GM19467 (cell line): ENCODE data around the gene SPATA31D3.
"Not testable (repeated sequence)": the region's sequence is repeated elsewhere in the genome, so short reads cannot be mapped to it uniquely, and the experiment has no call there.

Experiments
- ATAC-seq: cut with Tn5 transposase; IDR thresholded peaks from one replicate; pipeline ENCODE4 v1.9.1; 2021; ENCODE audit warnings: mild to moderate bottlenecking, moderate library complexity; ENCODE audit not compliant: unreplicated experiment

SPATA31D3 gene

DNA sequence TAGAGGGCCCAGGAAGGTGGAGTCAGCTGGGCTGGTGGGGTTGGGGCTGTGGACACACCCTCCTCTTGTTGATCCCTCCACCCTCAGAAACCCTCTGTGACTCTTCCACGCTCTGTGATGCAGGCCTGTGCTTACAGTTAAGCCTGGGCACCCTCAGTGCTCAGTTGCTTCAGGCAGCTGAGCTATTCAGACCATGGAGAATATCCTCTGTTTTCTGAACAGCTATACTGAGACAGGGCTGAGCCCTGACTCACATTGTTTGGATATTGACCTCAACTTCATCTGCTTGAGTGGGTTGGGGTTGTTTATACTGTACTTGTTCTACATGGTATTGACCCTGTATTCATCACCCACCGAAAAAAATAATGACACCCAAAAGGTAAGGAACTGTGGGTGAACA, at the start of gene SPATA31D3:
Gene SPATA31D3, plus strand, starts transcription at position 108 of the 400 bp plus-strand sequence. Its CDS starts 86 bp downstream, at position 194.
- ATAC-seq: not testable (repeated sequence)

DNA sequence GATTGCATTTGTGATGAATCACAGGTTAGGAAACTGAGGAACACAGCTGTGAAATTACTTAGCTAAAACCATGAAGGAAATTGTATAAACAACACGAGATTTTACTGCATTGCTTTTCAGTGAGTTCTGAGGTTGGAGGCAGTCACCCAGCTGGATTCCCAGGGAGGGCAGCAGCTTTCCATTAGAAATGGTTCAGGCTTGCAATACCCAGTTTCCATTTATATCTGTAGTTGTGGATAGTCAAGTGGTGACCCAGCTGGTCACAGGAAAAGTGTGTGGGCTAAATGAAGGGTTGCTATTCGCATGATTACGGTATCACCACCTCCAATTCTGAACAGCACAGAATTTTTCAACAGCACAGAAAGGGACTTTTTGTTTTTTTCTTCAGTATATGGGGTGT, 49.4 kb upstream of the SPATA31D3 start:
- ATAC-seq: no peak

DNA sequence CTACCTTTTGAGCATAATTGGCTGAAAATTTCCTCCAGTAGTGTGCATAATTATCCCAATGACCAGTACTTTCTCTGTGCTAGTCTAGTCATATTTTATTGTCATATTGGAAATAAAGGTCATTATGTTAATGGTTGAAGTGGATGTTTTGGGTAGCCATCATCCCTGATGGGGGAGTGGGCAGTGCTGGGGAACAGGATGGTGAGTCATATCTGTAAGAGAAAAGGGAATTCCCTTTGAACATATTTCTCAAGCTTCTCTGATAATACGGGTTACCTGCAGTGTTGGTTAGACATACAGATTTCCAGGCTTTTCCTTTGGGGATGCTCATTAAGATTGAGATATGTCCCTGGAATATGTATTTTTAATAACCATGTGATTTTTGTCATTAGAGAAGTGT, 48.4 kb upstream of the SPATA31D3 start:
- ATAC-seq: no peak

DNA sequence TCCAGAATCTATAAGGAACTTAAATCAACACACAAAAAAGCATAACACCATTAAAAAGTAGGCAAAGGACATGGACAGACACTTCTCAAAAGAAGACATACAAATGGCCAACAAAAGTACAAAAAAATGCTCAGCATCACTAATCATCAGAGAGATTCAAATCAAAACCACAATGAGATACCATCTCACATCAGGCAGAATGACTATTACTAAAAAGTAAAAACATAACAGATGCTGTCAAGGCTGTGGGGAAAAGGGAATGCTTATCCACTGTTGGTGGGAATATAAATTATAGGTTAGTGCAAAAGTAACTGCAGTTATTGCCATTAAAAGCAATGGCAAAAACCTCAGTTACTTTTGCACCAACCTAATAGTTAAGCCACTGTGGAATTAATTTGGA, 47.2 kb upstream of the SPATA31D3 start:
- no peak for ATAC-seq

DNA sequence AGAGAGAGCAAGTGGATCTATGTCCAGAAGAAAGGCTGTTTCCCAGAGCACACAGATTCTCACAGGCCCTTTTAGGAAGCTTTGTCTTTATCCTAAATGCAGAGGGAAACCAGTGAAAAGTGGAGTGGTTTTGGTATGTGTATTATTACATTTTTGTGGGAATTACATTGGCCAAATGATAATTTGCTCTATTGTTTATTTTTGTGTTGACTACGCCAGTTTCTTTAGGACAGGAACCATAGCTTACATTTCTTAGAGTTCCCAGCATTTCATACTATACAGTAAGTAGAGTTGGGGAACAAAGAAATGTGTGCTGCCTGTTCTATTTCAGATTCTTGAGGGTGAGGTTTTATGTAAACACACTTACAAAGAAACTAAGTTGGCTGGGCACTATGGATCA, 44.4 kb upstream of the SPATA31D3 start:
- no peak for ATAC-seq

DNA sequence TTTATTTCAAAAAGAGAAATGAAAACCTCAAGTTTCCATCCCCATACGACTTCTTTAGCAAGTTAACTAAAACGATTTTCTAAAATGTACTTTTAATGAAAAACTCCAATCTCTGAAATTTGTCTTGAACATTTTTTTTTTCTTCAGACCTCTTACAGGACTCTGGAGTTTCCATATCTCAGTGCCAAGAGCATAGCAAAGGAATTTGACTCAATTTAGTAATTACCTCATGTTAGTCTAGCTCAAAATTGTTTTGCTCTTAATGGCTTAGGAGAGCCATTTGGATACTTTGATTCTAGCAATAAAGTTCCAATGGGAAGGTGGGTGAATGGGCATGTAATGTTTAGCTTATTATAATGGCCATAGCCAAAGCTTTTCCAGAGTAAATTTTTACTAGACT, 41.1 kb upstream of the SPATA31D3 start:
- ATAC-seq: no peak

DNA sequence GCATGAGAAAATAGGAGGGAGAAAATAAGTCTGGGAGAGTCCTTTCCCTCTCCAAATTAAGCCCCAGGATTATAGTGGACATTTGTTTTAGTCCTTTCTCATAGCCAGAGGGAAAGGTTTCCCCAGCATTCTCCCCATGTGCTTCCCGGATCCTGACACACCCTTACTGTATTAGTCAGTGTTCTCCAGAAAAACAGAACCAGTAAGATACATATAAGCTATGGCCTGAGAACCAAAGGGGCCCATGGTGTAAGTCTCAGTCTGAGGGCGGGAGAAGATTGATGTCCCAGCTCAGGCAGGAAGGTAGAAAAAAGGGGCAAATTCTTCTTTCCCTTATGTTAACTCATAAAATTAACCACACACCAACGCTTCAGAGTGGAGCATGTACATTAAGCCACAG, 40.7 kb upstream of the SPATA31D3 start:
- ATAC-seq: no peak

DNA sequence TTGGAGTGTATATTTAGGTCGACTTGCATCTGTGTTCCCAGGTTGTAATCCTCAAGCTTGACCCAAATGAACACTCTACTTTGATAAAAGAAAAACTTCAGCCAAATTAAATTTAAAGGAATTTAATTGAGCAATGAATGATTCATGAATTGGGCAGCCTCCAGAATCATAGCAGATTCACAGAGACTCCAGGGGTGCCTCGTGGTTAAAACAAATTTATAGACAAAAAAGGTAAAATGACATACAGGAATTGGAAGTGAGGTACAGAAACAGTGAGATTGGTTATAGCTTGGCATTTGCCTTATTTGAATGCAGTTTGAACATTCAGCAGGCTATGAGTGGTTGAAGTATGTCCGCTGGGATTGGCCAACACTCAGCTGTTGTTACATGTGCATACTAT, 36.6 kb upstream of the SPATA31D3 start:
- ATAC-seq: no peak

DNA sequence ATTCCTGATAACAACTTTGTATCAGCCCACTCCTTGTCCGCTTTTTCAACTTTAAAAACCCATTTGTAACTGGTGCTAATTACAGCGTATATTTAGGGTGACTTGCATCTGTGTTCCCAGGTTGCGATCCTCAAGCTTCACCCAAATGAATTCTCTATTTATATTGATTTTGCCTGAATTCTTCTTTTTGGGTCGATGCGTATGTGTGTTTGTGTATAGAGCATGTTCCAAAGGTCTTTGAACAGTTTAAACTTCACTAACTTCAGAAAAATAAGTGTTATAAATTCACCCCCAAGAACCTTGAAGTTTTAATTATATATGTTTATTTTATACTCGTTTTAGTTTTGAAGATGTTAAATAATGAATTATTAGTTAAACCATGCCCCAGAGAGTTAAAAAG, 31.2 kb upstream of the SPATA31D3 start:
- ATAC-seq: no peak

DNA sequence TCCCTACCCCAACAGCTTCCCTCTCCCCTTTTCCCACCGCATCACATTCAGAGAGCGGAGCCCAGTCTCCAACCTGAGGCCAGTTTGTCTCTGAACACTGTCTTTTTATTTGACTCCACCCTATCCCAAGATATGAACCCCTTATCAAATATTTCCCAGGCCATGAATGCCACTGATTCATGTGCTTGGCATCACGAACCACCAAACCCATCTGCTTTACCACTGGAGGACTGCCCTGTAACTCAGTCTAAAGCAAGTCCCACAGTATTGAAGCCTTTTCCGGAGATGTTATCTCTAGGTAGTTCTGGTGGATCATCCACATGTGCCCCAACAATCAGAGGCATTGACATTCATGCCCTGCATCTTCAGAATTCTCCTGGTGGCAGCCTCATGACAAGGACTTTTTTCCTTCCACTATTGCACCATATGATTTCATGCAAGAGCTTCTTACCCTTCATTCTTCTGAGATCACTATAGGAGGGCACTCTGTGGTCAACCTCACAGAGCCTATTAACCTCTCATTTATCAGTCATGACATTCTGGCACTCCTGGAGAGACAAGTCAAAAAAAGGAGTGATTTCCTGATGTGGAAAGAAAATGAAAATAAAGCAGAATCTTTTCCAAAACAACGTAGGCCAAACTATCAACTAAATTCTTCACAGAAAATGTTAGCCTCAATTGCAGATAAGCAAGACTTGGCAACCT, 27.3 kb upstream of the SPATA31D3 start:
- ATAC-seq: no peak

DNA sequence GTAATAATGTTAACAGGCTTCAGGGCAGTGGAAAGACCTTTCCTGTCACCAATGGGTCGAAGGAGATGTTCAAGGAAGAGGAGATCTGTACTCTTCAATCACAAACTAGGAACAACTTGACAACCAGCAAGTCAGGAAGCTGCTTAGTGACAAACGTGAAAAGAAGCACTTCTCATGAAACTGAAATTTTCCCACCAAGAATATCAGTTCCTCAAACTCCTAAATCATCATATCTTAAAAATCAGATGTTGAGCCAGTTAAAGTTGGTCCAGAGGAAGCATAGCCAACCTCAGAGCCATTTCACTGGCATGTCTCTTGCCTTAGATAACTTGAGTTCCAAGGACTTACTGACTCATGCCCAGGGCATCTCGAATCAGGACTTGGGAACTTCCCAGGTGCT, 24.8 kb upstream of the SPATA31D3 start:
- ATAC-seq: not testable (repeated sequence)

DNA sequence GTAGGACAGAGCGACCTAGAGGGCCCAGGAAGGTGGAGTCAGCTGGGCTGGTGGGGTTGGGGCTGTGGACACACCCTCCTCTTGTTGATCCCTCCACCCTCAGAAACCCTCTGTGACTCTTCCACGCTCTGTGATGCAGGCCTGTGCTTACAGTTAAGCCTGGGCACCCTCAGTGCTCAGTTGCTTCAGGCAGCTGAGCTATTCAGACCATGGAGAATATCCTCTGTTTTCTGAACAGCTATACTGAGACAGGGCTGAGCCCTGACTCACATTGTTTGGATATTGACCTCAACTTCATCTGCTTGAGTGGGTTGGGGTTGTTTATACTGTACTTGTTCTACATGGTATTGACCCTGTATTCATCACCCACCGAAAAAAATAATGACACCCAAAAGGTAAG, 15.0 kb upstream of the SPATA31D3 start, which contains the start of gene SPATA31D4:
Gene SPATA31D4, plus strand, starts transcription at position 124 of the 400 bp plus-strand sequence. Its CDS starts 86 bp downstream, at position 210.
- ATAC-seq: not testable (repeated sequence)

DNA sequence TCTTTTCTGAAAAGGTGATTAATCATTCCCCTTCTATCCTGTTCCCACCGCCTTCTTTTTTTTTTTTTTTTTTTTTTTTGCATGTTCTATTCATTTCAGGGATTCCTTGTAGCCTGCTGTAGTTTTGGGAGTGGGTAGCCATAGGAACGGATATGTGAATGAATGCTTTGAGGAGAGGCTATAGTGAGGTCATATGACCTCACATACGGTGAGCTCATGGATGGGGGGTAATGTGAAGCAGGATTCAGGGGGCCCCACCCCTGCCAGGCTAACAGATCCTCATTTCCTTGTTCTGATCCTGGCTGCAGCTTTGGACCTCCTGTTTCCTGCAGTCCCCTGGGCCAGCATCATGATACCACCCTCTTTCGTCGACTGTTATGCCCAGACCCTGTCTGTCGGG, 13.2 kb upstream of the SPATA31D3 start:
- ATAC-seq: not testable (repeated sequence)

DNA sequence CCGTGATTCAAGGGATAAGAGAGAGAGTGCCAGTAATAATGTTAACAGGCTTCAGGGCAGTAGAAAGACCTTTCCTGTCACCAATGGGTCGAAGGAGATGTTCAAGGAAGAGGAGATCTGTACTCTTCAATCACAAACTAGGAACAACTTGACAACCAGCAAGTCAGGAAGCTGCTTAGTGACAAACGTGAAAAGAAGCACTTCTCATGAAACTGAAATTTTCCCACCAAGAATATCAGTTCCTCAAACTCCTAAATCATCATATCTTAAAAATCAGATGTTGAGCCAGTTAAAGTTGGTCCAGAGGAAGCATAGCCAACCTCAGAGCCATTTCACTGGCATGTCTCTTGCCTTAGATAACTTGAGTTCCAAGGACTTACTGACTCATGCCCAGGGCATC, 9.8 kb upstream of the SPATA31D3 start:
- ATAC-seq: not testable (repeated sequence)

DNA sequence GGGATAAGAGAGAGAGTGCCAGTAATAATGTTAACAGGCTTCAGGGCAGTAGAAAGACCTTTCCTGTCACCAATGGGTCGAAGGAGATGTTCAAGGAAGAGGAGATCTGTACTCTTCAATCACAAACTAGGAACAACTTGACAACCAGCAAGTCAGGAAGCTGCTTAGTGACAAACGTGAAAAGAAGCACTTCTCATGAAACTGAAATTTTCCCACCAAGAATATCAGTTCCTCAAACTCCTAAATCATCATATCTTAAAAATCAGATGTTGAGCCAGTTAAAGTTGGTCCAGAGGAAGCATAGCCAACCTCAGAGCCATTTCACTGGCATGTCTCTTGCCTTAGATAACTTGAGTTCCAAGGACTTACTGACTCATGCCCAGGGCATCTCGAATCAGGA, 5.3 kb downstream of the SPATA31D3 start:
- not testable (repeated sequence) for ATAC-seq

DNA sequence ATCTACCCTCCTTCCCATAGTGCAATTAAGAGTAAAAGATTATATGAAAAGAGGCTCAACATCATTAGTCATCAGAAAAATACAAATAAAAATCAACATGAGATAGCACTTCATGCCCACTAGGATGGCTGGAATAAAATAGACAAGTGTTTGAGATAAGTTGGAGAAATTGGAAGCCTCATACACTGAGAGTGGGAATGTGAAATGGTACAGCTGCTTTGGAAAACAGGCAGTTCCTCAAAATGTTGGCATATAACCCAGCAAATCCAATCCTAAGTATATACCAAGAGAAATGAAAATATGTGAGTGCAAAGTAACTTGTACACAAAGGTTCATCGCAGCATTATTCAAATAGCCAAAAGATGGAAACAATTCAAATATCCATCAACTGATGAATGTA, 9.8 kb downstream of the SPATA31D3 start:
- no peak for ATAC-seq

DNA sequence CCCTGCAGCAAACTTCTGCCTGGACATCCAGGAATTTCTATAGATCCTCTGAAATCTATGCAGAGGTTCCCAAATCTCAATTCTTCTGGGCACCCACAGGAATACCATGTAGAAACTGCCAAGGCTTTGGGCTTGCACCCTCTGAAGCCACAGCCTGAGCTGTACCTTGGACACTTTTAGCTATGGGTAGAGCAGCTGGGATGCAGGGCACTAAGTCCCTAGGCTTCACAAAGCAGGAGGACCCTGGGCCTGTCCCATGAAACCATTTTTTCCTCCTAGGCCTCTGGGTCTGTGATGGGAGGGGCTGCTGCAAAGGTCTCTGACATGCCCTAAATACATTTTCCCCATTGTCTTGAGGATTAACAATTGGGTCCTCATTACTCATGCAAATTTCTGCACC, 12.3 kb downstream of the SPATA31D3 start:
- no peak for ATAC-seq

DNA sequence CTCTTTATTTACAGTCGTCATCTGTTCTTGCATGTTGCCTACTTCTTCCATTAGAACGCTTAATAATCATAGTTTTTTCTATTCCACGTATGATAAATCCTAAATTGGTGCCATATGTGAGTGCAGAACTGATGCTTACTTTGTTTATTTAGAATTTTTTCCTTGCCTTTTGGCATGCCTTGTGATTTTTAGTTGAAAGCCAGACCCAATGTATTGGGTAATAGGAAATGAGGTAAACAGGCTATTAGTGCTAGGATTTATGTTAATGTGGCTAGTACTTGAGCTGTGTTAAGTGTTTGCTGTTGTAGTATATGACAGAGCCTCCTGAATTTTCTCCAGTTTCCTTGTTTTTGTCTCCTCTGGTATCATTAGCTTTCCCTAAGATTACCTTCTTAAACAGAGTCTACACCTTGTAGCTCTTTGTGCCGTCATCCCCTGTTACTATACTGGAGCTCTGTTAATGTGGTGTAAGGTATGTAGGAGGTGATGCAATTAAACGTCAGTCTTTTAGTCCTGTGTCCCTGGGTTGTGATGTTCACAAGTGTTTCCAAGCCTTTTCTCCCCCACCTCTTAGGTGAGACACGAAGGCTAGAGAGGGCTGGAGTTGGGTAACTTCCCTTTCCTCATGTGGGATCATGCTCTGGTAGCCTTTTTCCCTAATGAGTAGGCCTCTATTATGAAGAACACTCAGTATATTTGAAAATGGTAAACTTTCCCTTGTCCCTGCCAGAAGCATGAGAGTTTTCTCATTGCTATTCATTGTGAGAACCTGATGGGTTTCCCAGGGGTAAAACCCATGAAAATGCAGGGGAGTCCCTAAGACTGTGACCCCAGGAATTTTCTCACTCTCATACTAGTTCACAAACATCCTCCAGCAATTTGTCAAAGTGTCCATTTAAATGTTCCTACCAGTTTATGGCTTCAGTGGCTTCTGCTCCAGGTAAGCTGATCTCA, 21.2 kb downstream of the SPATA31D3 start:
- no peak for ATAC-seq

DNA sequence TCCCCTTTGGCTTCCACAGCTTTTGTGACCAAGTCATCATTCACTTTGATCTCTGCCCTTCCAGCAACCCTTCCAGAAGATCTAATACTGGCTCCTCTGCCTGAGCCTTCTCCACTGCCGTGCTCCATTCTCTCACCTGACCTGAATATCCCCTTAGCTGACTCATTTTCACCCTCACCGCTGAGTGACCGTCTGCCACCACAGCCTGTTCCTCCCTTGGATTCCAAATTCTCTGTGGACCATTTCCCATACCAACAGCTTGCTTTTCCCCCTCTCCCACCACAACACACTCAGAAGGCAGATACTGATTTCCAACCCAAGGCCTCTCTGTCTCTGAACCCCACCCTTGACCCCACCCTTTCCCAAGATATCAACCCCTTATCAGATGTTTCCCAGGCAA, 24.7 kb downstream of the SPATA31D3 start:
- no peak for ATAC-seq

DNA sequence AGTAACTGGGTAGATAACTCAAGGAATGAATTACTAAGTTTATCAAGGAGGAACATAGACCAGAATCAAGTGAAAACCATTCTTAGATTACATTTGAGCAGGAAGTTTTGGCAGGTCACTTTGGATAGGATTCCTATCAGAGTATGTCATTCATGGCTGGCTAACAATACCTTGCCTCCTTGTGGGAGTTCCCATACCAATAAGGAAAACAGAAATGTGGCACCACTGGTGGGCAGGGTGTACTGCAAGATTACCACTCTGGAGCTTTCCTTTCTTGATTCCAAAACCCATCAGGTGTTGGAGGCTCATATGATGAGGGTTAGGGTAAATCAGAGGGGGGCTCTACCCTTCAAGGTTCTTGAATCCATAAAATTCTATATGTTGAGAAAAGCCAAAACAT, 26.7 kb downstream of the SPATA31D3 start:
- no peak for ATAC-seq

DNA sequence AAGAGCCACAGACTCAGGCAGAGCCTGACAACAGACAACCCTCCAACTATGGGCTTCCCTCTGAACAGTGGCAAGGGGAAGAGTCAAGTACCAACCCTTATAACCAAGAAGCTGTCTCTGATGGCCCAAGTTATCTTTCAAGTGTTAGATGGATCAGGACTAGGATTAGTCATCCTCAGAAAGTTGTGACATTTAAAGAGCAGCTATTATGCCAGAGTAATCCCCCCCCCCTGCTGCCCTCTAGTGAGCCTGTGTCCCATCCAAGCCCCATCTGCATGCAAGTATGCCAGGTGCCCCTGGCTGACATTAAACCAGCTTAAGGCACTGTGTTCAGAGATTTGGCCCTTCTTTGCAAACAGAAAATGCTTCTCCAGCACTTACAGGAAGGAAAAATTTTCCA, 28.4 kb downstream of the SPATA31D3 start:
- no peak for ATAC-seq

DNA sequence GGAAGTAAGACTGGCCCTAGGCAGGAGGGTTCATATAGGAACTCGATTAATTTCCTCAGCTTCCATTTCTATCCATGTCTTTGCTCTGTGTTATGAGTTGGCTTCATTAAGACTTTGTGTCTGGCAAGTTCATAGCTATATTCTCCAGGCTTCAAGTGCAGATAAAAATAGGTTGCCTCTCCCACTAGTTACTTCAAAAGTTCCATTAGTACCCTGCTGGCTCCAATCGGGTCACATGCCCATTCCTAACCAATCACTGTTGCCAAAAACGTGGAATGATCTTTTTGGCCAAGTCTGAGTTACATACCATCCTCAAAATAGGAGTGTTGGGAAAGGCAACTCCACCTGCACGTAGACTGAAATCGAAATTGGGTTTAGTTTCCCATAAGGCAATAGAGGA, 31.5 kb downstream of the SPATA31D3 start:
- no peak for ATAC-seq
